Dedifferentiated amniotic fluid mesenchymal stem cell (primary cell): Measurements from ENCODE around the gene DYRK1B.
A peak's percentile ranks its signal among the peaks of the same experiment; 100 is the strongest.
"Not testable (repeated sequence)": the region's sequence is repeated elsewhere in the genome, so short reads cannot be mapped to it uniquely, and the experiment has no call there.

Experiments used
- DNase-seq: peaks from one replicate; pipeline ENCODE4 v3.0.0-alpha.2; 2016; ENCODE audit errors: extremely low spot score

DYRK1B gene

GRCh38 chr19:39810424-39810823 lies 23.5 kb downstream of the DYRK1B start:
- DNase-seq = no peak

GRCh38 chr19:39809368-39809767 lies 24.6 kb downstream of the DYRK1B start:
- no peak for DNase-seq

- not testable (repeated sequence) for DNase-seq
Observed at GRCh38 chr19:39808688-39809087, 25.3 kb downstream of the DYRK1B start.

GRCh38 chr19:39807846-39808364 lies 26.1 kb downstream of the DYRK1B start:
- DNase-seq = no peak

GRCh38 chr19:39805104-39805503 lies 28.9 kb downstream of the DYRK1B start:
- no peak for DNase-seq

GRCh38 chr19:39802958-39803357 lies 31.0 kb downstream of the DYRK1B start:
- DNase-seq = no peak

- no peak for DNase-seq
Observed at GRCh38 chr19:39797083-39797482, 36.9 kb downstream of the DYRK1B start.

- no peak for DNase-seq
Observed at GRCh38 chr19:39796000-39796498, 37.9 kb downstream of the DYRK1B start.

- DNase-seq = no peak
Observed at GRCh38 chr19:39795001-39795400, 39.0 kb downstream of the DYRK1B start.

- DNase-seq = peak; percentile 81
Observed at GRCh38 chr19:39792999-39793546, 40.9 kb downstream of the DYRK1B start.

- DNase-seq = no peak
Observed at GRCh38 chr19:39788244-39788643, 45.7 kb downstream of the DYRK1B start.

GRCh38 chr19:39780894-39781293 lies 53.1 kb downstream of the DYRK1B start:
- no peak for DNase-seq

GRCh38 chr19:39778763-39779162 lies 55.2 kb downstream of the DYRK1B start, which contains the start of gene LEUTX:
Gene LEUTX, plus strand, starts transcription at chr19:39778854. Its CDS starts 67 bp downstream, at chr19:39778921.
- no peak for DNase-seq
